GM18520 (cell line): ENCODE measurements around the gene ITGA8.
"Not testable (repeated sequence)": the region's sequence is repeated elsewhere in the genome, so short reads cannot be mapped to it uniquely, and the experiment has no call there.

ENCODE experiments used
- ATAC-seq: cut with Tn5 transposase; IDR thresholded peaks from one replicate; pipeline ENCODE4 v1.9.1; 2021; ENCODE audit not compliant: unreplicated experiment

ITGA8 gene

DNA sequence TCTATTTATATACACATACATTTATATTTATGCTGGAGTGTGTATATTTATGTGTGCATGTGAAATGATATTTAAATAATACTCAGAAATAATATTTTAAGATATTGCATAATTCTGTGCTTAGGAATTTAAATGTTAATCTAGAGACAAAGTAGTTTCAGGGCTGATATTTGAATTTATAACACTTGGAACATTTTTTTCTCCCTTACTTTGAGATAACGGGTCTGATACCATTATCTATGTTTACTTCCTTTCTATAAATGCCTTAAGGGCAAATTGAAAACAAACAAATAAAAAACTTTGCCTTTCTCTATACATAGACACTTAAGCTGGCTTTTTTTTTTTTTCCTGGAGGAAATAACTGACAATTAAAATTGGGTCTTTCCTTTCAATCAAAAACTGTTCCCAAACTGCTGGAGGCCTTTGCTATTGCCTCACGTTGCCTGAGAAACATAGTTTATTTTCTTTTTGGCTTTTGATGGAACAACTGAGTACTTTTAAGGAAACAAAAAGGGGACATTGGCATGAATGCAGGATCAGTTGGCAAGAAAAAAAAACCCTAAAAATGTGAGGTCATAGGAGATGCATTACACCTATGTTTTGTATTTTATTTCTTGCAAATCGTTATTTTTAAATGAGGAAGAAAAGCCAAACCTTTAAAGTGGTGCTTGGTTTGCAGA, 98.7 kb downstream of the ITGA8 start:
- ATAC-seq: no peak

DNA sequence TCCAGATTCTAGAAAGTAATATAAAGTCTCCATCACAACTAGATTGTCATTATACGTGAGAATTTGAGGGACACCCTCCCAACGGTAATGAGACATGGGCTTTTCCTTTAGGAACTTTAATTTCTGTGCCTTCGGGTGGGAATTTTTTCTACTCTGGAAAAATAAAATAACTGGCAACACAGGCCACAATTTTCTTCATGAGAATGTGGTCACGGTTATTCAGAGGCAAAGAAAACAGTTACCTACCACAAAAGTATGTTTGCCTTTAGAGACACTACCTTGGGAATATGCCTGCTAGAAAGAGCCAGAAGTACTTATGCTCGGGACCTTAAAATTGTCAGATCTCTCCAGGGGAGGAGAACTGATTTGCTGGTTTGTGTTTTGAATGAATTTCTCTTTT, 99.4 kb downstream of the ITGA8 start:
- no peak for ATAC-seq

DNA sequence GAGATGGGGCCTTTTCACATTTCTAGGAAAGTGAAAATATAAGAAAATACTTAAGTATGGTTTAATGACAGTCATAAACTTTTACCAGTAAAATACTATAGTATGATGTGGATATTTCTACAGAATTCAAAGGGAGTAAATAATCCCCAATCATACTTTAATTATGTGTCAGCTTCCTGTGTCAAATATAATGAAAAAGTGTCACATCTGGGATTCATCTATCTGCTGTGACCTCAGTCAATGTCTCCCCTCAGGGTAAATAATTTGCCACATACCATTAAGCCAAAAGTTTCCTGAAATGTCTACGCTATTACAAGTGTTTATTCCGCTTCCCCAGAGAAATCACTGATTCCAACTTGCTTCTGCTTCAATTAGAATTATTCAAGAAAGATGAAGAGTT, 110.5 kb downstream of the ITGA8 start:
- no peak for ATAC-seq

DNA sequence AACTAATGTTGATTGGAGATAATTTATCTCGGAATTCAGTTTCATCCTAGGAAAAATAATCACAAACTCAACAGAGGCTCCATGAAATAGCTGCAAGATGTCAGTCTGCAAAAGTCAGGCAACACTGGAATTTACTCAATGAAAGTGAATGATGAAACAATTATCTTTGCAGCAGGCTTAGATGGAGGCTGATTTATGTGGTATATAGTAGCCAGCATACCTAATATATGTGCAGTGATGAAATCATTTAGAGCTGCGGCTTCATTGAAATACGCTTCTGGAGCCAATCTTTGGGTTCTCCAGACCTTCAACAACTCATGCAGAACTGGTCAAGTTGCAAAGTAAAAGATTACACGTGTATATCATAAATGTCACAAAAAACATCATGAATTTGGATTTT, 113.3 kb downstream of the ITGA8 start:
- no peak for ATAC-seq

DNA sequence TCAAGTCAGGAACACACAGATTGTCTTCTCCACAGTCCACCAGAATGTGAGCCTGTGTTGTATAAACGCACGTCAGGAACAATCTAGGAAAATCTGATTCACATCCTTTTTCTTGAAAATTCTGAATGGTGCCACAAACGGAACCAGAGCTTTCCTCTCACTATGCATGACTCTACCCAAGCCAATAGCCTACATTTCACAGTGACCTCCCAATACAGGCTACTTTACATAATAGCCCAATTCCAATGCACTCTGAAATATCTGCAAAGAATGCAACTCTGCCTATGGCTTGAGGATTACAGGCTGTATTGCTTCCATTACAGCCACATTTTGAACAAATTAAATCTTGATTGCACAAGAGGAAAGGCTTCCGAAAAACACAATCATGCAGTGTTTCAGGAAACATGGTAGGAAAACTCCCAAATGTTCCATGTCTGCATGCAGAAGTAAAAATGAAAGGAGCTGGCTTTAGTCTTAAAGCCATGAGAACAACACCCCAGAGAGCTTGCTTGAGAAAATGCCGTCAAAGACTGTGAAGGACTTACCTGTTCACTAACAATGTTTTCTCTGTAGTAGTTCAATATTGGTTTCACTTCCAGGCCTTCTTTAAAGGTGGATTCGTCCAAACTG, 113.9 kb downstream of the ITGA8 start:
- ATAC-seq: no peak

DNA sequence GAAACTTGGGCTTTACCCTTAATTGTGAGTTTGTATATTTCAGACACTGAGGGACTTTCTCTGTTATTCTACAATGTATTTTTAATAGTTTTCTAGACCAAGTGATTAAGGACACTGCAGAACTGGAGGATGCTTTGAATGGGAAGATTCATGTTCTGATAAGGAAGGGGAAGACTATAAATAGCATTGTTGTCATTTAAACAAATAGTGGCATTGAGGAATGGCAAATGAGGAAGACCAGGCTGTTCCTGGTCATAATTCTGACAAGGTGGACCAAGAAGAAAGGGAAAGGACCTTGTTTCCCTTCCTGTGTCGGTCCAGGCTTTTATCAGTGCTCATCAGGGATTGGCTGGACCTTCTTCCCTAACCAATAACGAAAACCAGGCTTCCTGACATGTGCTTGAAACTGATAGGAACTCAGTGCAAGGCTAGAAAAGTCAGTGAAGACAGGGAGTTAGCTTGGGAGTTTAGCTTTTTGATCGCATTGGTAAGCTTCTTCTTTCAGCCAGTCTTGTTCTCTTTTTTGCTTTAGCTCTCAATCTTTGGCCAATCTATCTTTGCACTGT, 116.2 kb downstream of the ITGA8 start:
- no peak for ATAC-seq

DNA sequence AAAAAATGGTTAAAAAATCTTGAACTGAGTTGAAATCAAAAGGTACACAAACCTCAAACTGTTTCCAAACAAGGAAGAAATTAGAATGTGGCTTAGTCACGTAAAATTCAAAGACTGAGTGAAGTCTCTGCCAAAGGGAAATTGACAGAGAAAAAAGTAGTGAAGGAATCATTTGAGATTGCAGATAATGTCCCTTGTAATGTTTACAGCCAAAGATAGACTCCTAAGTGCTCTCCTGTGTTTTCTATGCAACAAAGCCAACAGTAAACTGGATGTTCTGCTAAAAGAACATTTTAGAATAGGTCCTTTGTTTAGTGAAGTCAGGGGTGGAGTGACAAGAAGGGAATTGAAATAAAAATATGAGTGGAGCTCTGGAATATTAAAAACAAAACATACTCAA, 117.9 kb downstream of the ITGA8 start:
- ATAC-seq: no peak

GRCh38 chr10:15595260-15595659, 124.5 kb downstream of the ITGA8 start:
- no peak for ATAC-seq

DNA sequence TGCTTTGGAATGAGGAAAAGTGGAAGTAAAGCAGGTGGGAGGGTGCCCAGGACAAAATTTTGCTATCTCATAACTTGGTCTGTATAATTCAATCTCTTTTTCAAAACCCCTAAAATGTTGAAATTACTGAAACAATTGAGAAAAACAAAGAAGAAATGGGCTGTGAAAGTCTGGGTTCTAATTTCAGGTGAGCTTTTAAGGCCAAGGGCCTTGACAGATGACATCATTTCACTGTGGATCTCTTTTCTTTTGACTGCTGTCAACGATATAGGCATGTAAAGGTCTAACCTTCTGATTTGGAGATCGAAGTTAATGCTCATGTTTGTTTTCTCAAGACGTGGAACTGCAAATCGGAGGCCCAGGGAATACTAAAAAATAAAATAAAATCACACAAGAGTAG, 127.8 kb downstream of the ITGA8 start:
- no peak for ATAC-seq

DNA sequence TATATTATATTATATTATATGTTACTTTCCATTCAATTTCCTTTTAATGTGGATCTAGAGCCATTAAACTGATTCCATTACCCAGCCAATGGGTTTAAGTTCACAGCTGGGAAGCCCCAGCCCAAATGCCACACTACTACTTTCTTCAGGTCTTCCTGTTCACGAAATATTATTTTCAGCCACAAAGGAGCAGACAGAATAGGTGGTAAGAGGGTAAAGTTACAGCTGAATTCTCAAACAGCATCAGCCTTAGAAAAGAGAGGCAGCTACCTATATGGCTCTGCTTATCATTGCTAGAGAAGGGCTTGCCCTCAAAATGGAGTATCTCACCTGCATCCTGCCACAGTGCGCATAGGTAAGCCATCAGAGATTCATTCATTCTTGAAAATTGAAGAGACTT, 128.3 kb downstream of the ITGA8 start:
- no peak for ATAC-seq

- no peak for ATAC-seq
Observed at GRCh38 chr10:15588635-15589508, 130.8 kb downstream of the ITGA8 start.

DNA sequence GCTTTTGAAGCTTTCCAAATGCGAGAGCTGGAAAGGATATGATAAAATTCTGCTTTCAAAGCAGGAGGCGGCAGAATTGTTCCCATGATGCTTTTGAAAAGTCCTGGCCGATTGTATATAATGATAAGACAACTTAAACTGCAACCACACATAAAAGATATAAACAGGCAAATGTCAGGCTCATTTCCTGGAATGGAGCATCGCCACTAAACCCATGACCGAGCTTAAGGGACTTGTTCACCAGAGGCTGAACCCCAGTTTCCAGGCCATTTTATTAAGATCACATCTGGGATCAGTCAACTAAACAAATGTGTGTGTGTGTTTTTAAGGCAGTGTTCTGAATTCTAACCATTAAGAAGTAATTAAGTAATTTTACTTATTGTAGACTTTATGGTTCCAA, 131.6 kb downstream of the ITGA8 start:
- ATAC-seq: no peak

DNA sequence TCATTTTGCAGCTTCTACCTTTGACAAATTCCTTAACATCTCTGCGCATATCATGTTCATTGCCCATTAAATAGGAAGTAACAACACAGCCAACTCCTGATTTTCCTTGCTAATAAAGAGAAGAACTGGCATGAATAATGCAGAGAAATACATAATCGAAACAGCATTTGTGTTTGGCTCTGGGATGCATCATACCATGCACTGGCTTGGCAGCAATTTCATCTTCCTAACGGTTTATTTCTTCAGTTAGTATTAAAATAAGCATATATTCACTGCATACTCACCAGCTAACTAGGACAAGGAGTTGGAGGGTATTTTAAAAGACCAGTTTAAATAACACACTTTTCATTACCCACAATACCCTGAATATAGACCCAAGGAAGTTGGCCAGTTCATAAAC, 132.5 kb downstream of the ITGA8 start:
- no peak for ATAC-seq

DNA sequence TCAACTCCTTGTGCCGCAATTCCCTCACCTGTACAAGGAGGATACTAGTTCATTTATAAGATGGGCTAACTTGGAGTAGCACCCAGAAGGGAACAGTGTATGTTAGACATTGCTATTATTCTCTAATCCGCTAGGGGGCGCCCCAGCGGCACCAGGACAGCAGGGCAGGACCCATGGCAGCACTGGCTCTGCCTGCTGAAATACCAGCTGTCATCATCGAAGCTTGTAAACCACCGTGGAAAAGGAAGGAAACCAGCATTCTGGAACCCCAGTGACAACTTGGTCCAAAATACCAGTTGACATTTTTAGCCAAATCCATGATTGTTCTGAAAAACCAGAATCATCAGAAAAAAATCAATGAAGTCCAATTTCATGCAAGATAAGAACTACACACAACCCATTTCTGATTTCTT, 134.4 kb downstream of the ITGA8 start:
- peak; percentile 56 for ATAC-seq

GRCh38 chr10:15582972-15583371, 136.8 kb downstream of the ITGA8 start:
- ATAC-seq: not testable (repeated sequence)

DNA sequence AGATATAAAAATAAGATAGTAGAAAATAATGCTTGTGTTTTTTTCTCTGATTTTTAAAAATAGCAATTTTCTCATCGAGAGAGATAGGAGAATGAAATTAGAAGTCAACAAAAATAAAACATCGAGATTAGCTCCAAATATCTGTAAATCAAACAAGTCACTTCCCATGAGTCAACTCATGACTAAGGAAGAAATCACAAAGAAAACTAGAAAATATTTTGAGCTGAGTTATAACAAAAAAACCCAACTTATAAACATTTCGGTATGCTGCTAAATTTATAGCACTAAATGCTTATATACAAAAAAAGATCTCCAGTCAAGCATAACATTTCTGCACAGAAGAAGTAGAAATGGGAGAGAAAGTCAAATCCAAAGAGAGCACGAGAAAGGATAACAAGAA, 140.1 kb downstream of the ITGA8 start:
- no peak for ATAC-seq

GRCh38 chr10:15572531-15573045, 147.1 kb downstream of the ITGA8 start:
- no peak for ATAC-seq

GRCh38 chr10:15571575-15571974, 148.1 kb downstream of the ITGA8 start:
- no peak for ATAC-seq

DNA sequence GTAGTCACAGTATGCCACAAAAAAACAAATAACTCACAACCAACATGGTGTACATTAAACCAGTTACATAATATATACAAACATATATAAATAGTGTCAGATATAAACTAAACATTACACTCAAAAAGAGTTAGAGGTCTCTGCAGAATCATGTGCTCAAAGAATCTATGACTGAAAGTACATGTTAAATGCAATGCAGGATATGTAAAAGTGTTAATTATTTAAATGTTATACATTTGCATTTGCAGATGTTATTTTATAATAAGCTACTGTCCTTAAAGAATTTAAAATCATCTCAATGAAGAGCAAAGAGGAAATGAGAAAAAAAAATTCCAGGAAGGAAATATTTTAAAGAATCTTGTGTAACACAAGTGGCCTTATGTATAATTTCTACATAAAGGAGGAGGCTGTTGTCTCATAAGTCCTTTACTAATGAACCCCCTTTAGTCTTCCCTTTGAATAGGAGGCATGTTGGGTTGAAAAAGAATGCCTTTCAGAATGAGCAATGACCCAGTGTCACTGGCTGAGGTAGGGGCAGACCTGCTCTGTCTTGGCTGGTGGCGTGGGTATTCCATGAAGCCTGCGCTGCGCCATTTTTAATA, 148.9 kb downstream of the ITGA8 start:
- no peak for ATAC-seq

DNA sequence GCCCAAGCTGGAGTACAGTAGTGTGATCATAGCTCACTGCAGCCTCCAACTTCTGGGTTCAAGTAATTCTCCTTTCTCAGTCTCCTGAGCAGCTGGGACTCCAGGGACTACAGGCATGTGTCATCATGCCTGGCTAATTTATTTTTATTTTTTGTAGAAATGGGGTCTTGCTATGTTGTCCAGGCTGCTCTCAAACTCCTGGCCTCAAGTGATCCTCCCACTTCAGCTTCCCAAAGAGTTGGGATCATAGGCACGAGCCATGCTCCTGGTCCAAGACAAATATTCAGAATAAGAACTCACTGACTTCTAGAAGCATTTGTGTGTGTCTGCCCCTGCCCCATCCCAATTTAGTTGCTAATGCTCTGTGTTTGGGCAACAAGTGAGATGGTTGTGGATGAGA, 151.8 kb downstream of the ITGA8 start:
- no peak for ATAC-seq

DNA sequence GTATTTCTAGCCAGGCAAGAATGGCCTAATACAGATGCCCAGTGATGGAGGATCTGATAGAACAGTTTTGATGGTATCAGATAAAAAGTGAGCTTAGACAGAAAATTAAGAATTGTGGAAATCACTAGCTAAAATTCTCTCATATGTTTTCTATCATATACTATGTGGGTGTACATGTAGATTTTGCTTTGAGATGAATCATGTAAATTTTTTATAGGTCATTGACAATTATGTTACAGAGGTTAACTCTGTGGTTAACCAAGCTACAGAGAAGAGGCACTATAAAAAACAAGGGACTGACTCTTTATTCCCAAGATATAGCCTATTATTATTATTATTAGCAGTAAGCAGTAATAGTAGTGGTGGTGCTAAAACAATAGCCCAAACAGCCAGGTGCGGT, 156.5 kb downstream of the ITGA8 start:
- no peak for ATAC-seq
